SK-N-SH (cell line): ENCODE results near the gene EPHB2. TPM values are rescaled to one million over a fixed set of nuclear protein-coding genes. Genes with fewer than 3 reads are reported as not detected.

ENCODE experiments used
- CTCF ChIA-PET: fragments of 300-600, 350-600 bp; formaldehyde crosslinking; extraction: SDS; loops from one replicate; lab custom pipeline; 2021; lab: Yijun Ruan, JAX
- POLR2A ChIA-PET: fragments of 350-600 bp; sonication (Branson Sonifier 250); formaldehyde crosslinking; extraction: SDS; loops from one replicate; lab custom pipeline; 2020; ENCODE audit warnings: antibody characterized with exemption, inconsistent platforms; lab: Yijun Ruan, JAX
- DNase-seq: peaks from one replicate; pipeline ENCODE4 v3.0.0; 2012
- H2AFZ ChIP-seq: fragments of 200-600 bp; sonication (generic); 2 replicates; pipeline ENCODE4 v1.8.1; 2016; ENCODE audit warnings: antibody characterized with exemption, mild to moderate bottlenecking, low read depth
- H3F3A ChIP-seq: fragments of 200-600 bp; sonication (generic); replicated peaks from 2 replicates; pipeline ENCODE3; 2016; ENCODE audit warnings: antibody characterized with exemption, mild to moderate bottlenecking; ENCODE audit not compliant: insufficient read depth
- H3K27ac ChIP-seq, 2 experiments: fragments of 200-500 bp in 1 of 2; fragments of 200-600 bp in 1 of 2; sonication (Bioruptor generic) in 1 of 2; sonication (generic), shearing (Covaris generic) in 1 of 2; 2 replicates each; pipeline versions ENCODE4 v1.5.1 to v1.6.1; 2014 to 2016; ENCODE audit warnings: low read depth in 2 of 2, inconsistent platforms in 1 of 2, low read length in 1 of 2, mild to moderate bottlenecking in 1 of 2, mixed read lengths in 1 of 2
- H3K27me3 ChIP-seq: fragments of 200-600 bp; sonication (generic), shearing (Covaris generic); 2 replicates; pipeline ENCODE4 v1.6.1; 2016; ENCODE audit warnings: mixed run types; ENCODE audit not compliant: insufficient read depth
- H3K36me3 ChIP-seq, 2 experiments: fragments of 200-500 bp in 1 of 2; fragments of 200-600 bp in 1 of 2; sonication (Bioruptor generic) in 1 of 2; sonication (generic) in 1 of 2; replicated peaks in 1 of 2; 2 replicates each; pipeline versions ENCODE3 to v1.5.1; 2014 to 2016; ENCODE audit warnings: low read length in 1 of 2, mild to moderate bottlenecking in 1 of 2; ENCODE audit not compliant: insufficient read depth in 2 of 2, control insufficient read depth in 1 of 2
- H3K4me1 ChIP-seq, 2 experiments: fragments of 200-500 bp in 1 of 2; fragments of 200-600 bp in 1 of 2; sonication (Bioruptor generic) in 1 of 2; sonication (generic), shearing (Covaris generic) in 1 of 2; 2 replicates each; pipeline versions ENCODE4 v1.5.1 to v1.6.1; 2014 to 2016; ENCODE audit warnings: low read depth in 1 of 2, low read length in 1 of 2, mixed run types in 1 of 2; ENCODE audit not compliant: insufficient read depth in 2 of 2, control insufficient read depth in 1 of 2
- H3K4me2 ChIP-seq: fragments of 200-600 bp; sonication (generic), shearing (Covaris generic); 2 replicates; pipeline ENCODE4 v1.6.1; 2017; ENCODE audit warnings: mixed run types
- H3K4me3 ChIP-seq, 2 experiments: fragments of 200-500 bp in 1 of 2; fragments of 200-600 bp in 1 of 2; sonication (Bioruptor generic) in 1 of 2; sonication (generic), shearing (Covaris generic) in 1 of 2; 2 replicates each; pipeline versions ENCODE4 v1.5.1 to v1.8.1; 2014 to 2016; ENCODE audit warnings: low read depth in 2 of 2, inconsistent platforms in 1 of 2, low read length in 1 of 2, mild to moderate bottlenecking in 1 of 2, mixed read lengths in 1 of 2, moderate library complexity in 1 of 2
- H3K79me2 ChIP-seq: fragments of 200-600 bp; sonication (generic); 2 replicates; pipeline ENCODE4 v1.8.1; 2017; ENCODE audit warnings: mild to moderate bottlenecking; ENCODE audit not compliant: insufficient read depth
- H3K9ac ChIP-seq: fragments of 200-600 bp; sonication (generic); 2 replicates; pipeline ENCODE4 v1.6.1; 2017; ENCODE audit warnings: mixed run types
- H3K9me2 ChIP-seq: fragments of 200-600 bp; sonication (generic); 2 replicates; pipeline ENCODE4 v1.6.1; 2017; ENCODE audit warnings: mixed run types
- H3K9me3 ChIP-seq: fragments of 200-600 bp; sonication (generic); 2 replicates; pipeline ENCODE4 v1.6.1; 2017; ENCODE audit warnings: mixed run types, mild to moderate bottlenecking, moderate library complexity
- H4K20me1 ChIP-seq: fragments of 200-600 bp; sonication (generic); 2 replicates; pipeline ENCODE4 v1.6.1; 2017; ENCODE audit warnings: mild to moderate bottlenecking, mixed run types; ENCODE audit not compliant: insufficient read depth
- EP300 ChIP-seq, 2 experiments: IDR thresholded peaks; 2 replicates each; pipeline versions ENCODE4 v1.4.0 to v1.6.1; 2012; ENCODE audit warnings: borderline replicate concordance in 1 of 2, low read depth in 1 of 2, low read length in 1 of 2
- EZH2phosphoT487 ChIP-seq: fragments of 200-600 bp; sonication (generic); IDR thresholded peaks from 2 replicates; pipeline ENCODE4 v1.6.1; 2017; ENCODE audit warnings: low read depth, mixed run types, mild to moderate bottlenecking, antibody characterized with exemption, moderate library complexity, borderline replicate concordance
- FOSL2 ChIP-seq: IDR thresholded peaks from 2 replicates; pipeline ENCODE4 v1.4.0; 2012; ENCODE audit warnings: low read depth, mild to moderate bottlenecking, moderate library complexity, borderline replicate concordance
- FOXJ3 ChIP-seq: sonication (generic); formaldehyde crosslinking; IDR thresholded peaks from 2 replicates; pipeline ENCODE4 v1.5.1; 2020; ENCODE audit warnings: mild to moderate bottlenecking, missing genetic modification reagents
- FOXM1 ChIP-seq: IDR thresholded peaks from 2 replicates; pipeline ENCODE4 v1.4.0; 2012; ENCODE audit warnings: low read depth, mild to moderate bottlenecking
- GABPA ChIP-seq: IDR thresholded peaks from 2 replicates; pipeline ENCODE4 v1.4.0; 2012; ENCODE audit warnings: low read depth, mild to moderate bottlenecking
- JUND ChIP-seq: IDR thresholded peaks from 2 replicates; pipeline ENCODE4 v1.4.0; 2012
- MEF2A ChIP-seq: IDR thresholded peaks from 2 replicates; pipeline ENCODE4 v1.4.0; 2012; ENCODE audit warnings: low read depth, borderline replicate concordance
- MXI1 ChIP-seq: IDR thresholded peaks from 2 replicates; pipeline ENCODE4 v1.6.1; 2012; ENCODE audit warnings: mild to moderate bottlenecking, low read depth, low read length, improper control_type of control experiment
- NFIC ChIP-seq: IDR thresholded peaks from 2 replicates; pipeline ENCODE4 v1.4.0; 2012; ENCODE audit warnings: borderline replicate concordance
- NRF1 ChIP-seq: IDR thresholded peaks from 2 replicates; pipeline ENCODE4 v1.6.1; 2012; ENCODE audit warnings: low read depth, mild to moderate bottlenecking, low read length
- RAD21 ChIP-seq: IDR thresholded peaks from 2 replicates; pipeline ENCODE4 v1.6.1; 2012; ENCODE audit warnings: mild to moderate bottlenecking, low read length
- RFX5 ChIP-seq: IDR thresholded peaks from 2 replicates; pipeline ENCODE4 v1.6.1; 2012; ENCODE audit warnings: mild to moderate bottlenecking, improper control_type of control experiment, low read length
- RXRA ChIP-seq: IDR thresholded peaks from 2 replicates; pipeline ENCODE4 v1.4.0; 2012; ENCODE audit warnings: low read depth, mild to moderate bottlenecking, borderline replicate concordance
- SMC3 ChIP-seq: IDR thresholded peaks from 2 replicates; pipeline ENCODE4 v1.6.1; 2012; ENCODE audit warnings: low read depth, low read length, improper control_type of control experiment
- WGBS: methylation state at CpG from one replicate; pipeline ENCODE4 v1.1.6; 2017; ENCODE audit warnings: low lambda C conversion rate; 5-methylcytosine and 5-hydroxymethylcytosine counted together
- polyA plus RNA-seq, 3 experiments: library from polyadenylated mRNA; depleted of rRNA; stranded (reverse); fragments of >200 nt; gene quantifications; 2 replicates each; pipeline ENCODE4 v1.2.3, GENCODE V29; 2012
- TF ChIP-seq, protein P1 (sequence below): fragments of 200-600 bp; sonication (generic); IDR thresholded peaks from 2 replicates; pipeline ENCODE4 v1.6.1; 2017; ENCODE audit warnings: antibody characterized with exemption, mild to moderate bottlenecking, moderate library complexity
- TF ChIP-seq, protein P2 (sequence below): fragments of 150-350 bp; IDR thresholded peaks from 2 replicates; pipeline ENCODE4 v1.6.1; 2016; ENCODE audit warnings: mild to moderate bottlenecking, low read depth, low read length
- TF ChIP-seq, protein P3 (sequence below): IDR thresholded peaks from 2 replicates; pipeline ENCODE4 v1.4.0; 2012; ENCODE audit warnings: low read depth, borderline replicate concordance
- TF ChIP-seq, protein P4 (sequence below): fragments of 150-350 bp; IDR thresholded peaks from 2 replicates; pipeline ENCODE4 v1.6.1; 2017; ENCODE audit warnings: antibody characterized with exemption, low read length, low read depth, borderline replicate concordance

EPHB2 gene
- polyA plus RNA-seq, 1 of the 3 experiments (the other 2 are of a cell fraction), result 25.2 TPM

DNA sequence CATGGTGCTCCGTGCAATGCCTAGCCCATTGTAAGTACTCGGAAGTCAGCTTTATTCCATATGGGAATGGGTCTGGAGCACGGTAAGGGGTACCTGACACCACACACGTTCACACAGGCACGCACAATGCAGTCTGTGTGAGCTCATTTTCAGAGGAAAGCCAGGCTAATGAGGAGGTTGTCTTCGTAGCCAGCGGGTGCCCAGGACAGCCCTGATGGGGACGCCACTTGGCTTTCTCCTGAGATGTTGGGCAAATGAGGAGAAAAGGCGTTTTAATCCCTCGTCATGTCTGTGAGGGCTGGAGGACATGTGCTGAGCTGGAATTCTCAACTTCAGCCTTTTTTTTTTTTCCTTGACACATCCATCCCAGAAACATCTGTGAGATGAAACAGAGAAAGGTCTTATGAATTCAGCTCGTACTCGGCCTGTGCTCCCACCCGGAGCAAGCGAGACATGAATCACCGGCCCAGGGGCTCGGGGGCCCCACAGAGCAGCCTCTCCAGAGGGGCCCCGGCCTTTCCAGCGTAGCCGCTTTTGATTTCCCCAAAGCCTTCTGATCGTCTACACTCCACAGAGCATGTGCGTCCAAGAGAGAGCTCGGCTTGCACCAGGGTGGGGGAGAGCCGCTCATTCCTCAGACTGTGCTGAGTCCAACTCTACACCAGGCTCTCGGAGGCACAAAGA, 125.1 kb downstream of the EPHB2 start:
- WGBS, result 96% methylated on average over 24 of the region's 24 CpGs
- H3K27ac ChIP-seq, result no peak overlapping the region
- H3K4me1 ChIP-seq, result peaks cover 0 to 13% of the 10 kb centered on the region in 2 experiments; a peak in 3 of 4 replicates
- DNase-seq, result no peak
- H3K36me3 ChIP-seq, result no peaks in the 10 kb centered on the region
- no peak overlapping the region for H3K9ac ChIP-seq
- peaks cover 17% of the 10 kb centered on the region for H3F3A ChIP-seq
- no peak overlapping the region for H3K4me3 ChIP-seq
- H3K27me3 ChIP-seq, result no peaks in the 10 kb centered on the region
- H4K20me1 ChIP-seq, result no peaks in the 10 kb centered on the region
- H3K9me2 ChIP-seq, result no peaks in the 10 kb centered on the region
- H3K4me2 ChIP-seq, result no peak overlapping the region
- TF ChIP-seq NRF1 (no peak), GABPA (no peak), NFIC (no peak), MXI1 (no peak), EP300 (IDR thresholded peaks at IDR 0.05; ENCODE audit: borderline replicate concordance in 1 of 2, low read depth in 1 of 2, low read length in 1 of 2) (no peak), SMC3 (no peak), RFX5 (no peak), FOXM1 (no peak), RAD21 (no peak), EZH2phosphoT487 (no peak), FOXJ3 (CRISPR knock-in tag) (no peak), RXRA (no peak), FOSL2 (no peak), MEF2A (no peak), JUND (no peak)
- TF ChIP-seq, protein P1, sequence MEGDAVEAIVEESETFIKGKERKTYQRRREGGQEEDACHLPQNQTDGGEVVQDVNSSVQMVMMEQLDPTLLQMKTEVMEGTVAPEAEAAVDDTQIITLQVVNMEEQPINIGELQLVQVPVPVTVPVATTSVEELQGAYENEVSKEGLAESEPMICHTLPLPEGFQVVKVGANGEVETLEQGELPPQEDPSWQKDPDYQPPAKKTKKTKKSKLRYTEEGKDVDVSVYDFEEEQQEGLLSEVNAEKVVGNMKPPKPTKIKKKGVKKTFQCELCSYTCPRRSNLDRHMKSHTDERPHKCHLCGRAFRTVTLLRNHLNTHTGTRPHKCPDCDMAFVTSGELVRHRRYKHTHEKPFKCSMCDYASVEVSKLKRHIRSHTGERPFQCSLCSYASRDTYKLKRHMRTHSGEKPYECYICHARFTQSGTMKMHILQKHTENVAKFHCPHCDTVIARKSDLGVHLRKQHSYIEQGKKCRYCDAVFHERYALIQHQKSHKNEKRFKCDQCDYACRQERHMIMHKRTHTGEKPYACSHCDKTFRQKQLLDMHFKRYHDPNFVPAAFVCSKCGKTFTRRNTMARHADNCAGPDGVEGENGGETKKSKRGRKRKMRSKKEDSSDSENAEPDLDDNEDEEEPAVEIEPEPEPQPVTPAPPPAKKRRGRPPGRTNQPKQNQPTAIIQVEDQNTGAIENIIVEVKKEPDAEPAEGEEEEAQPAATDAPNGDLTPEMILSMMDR, result no peak
- TF ChIP-seq, protein P2, sequence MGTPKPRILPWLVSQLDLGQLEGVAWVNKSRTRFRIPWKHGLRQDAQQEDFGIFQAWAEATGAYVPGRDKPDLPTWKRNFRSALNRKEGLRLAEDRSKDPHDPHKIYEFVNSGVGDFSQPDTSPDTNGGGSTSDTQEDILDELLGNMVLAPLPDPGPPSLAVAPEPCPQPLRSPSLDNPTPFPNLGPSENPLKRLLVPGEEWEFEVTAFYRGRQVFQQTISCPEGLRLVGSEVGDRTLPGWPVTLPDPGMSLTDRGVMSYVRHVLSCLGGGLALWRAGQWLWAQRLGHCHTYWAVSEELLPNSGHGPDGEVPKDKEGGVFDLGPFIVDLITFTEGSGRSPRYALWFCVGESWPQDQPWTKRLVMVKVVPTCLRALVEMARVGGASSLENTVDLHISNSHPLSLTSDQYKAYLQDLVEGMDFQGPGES, result no peak
- TF ChIP-seq, protein P3, sequence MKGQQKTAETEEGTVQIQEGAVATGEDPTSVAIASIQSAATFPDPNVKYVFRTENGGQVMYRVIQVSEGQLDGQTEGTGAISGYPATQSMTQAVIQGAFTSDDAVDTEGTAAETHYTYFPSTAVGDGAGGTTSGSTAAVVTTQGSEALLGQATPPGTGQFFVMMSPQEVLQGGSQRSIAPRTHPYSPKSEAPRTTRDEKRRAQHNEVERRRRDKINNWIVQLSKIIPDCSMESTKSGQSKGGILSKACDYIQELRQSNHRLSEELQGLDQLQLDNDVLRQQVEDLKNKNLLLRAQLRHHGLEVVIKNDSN, result no peak
- TF ChIP-seq, protein P4, sequence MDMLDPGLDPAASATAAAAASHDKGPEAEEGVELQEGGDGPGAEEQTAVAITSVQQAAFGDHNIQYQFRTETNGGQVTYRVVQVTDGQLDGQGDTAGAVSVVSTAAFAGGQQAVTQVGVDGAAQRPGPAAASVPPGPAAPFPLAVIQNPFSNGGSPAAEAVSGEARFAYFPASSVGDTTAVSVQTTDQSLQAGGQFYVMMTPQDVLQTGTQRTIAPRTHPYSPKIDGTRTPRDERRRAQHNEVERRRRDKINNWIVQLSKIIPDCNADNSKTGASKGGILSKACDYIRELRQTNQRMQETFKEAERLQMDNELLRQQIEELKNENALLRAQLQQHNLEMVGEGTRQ, result no peak
- H3K79me2 ChIP-seq, result 0 out of 2 replicates have a peak, but pooled peaks cover 3% of the 10 kb centered on the region
- no peaks in the 10 kb centered on the region for H3K9me3 ChIP-seq
- POLR2A ChIA-PET, result no interaction called here
- H2AFZ ChIP-seq, result no peak overlapping the region
- CTCF ChIA-PET, result interaction anchor here (1.0 kb wide), 1 partner anchor 26 kb away, joined by 4 read pairs; no protein-coding TSS in a partner anchor
